Stomach (tissue), 4 donors: ENCODE results near the gene LCN2.

Experiments used
- POLR2A ChIP-seq, 4 donors: fragments of 450-650 bp; IDR thresholded peaks; one replicate each; pipeline ENCODE4 v1.6.1; 2016; ENCODE audit warnings: antibody characterized with exemption in 4 of 4, control low read depth in 2 of 4, mild to moderate bottlenecking in 1 of 4, moderate library complexity in 1 of 4
- TF ChIP-seq, protein P1 (sequence below), 7 experiments: fragments of 450-650 bp in 4 of 7; fragments of 200-600 bp in 3 of 7; sonication (generic) in 3 of 7; IDR thresholded peaks; one replicate each; pipeline ENCODE4 v1.5.1; 2016 to 2019; ENCODE audit warnings: antibody characterized with exemption in 7 of 7, control low read depth in 2 of 7, mild to moderate bottlenecking in 1 of 7

DNA sequence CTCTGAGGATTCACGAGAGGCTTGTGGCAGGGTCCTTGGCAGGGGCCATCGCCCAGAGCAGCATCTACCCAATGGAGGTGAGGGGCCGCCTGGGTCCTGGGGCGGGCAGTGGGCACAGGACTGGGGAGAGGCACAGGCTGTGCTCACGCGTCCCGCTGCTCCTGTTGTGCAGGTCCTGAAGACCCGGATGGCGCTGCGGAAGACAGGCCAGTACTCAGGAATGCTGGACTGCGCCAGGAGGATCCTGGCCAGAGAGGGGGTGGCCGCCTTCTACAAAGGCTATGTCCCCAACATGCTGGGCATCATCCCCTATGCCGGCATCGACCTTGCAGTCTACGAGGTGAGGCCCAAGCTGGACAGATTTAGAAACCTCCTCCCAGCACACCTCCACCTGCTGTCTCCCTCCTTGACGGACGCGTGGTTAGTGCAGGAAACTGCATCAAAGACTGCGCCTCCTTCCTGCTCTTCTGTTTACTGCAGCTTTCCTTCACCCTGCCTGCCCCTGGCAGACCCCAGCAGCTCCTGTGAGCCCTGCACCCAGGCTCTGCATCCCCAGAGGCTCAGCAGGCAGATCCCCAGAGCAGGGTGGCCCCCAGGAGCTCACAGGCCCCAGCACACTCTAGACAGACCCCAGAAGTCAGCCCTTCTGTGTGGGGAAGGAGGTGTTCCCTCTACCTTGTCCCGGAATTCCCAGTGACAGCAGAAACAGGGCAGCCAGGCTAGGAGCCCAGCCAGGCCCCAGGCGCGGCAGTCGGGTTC, 42.9 kb upstream of the LCN2 start:
- no peak for TF ChIP-seq POLR2A (IDR thresholded peaks at IDR 0.05)
- TF ChIP-seq, protein P1, sequence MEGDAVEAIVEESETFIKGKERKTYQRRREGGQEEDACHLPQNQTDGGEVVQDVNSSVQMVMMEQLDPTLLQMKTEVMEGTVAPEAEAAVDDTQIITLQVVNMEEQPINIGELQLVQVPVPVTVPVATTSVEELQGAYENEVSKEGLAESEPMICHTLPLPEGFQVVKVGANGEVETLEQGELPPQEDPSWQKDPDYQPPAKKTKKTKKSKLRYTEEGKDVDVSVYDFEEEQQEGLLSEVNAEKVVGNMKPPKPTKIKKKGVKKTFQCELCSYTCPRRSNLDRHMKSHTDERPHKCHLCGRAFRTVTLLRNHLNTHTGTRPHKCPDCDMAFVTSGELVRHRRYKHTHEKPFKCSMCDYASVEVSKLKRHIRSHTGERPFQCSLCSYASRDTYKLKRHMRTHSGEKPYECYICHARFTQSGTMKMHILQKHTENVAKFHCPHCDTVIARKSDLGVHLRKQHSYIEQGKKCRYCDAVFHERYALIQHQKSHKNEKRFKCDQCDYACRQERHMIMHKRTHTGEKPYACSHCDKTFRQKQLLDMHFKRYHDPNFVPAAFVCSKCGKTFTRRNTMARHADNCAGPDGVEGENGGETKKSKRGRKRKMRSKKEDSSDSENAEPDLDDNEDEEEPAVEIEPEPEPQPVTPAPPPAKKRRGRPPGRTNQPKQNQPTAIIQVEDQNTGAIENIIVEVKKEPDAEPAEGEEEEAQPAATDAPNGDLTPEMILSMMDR (IDR thresholded peaks at IDR 0.05) = no peak
